Endothelial cell of umbilical vein (primary cell): Measurements from ENCODE around the gene TOR4A. TPM values are rescaled to one million over a fixed set of nuclear protein-coding genes. Genes with fewer than 3 reads are reported as not detected.
A peak's percentile ranks its signal among the peaks of the same experiment; 100 is the strongest.

Experiments
- Bru-seq: library from RNA; stranded (reverse); fragments of 400-500 nt; gene quantifications from one replicate; lab custom pipeline; 2021; lab: Mats Ljungman, UMichigan
- BruChase-seq, 2 experiments: library from RNA; stranded (reverse); fragments of 400-500 nt; gene quantifications; one replicate each; lab custom pipeline; 2021; lab: Mats Ljungman, UMichigan
- BruUV-seq: library from RNA; stranded (reverse); fragments of 400-500 nt; replicated peaks from 2 replicates; lab custom pipeline; 2021; lab: Mats Ljungman, UMichigan
- CTCF ChIA-PET: fragments of 300-600, 350-600 bp; sonication (Branson Sonifier 250); formaldehyde crosslinking; loops from one replicate; lab custom pipeline; 2021; ENCODE audit warnings: antibody characterized with exemption, inconsistent platforms; lab: Charles Lee
- POLR2A ChIA-PET: fragments of 300-600, 350-600 bp; sonication (Branson Sonifier 250); formaldehyde crosslinking; loops from one replicate; lab custom pipeline; 2021; ENCODE audit warnings: antibody characterized with exemption, inconsistent platforms; lab: Charles Lee
- DNase-seq: peaks from one replicate; pipeline ENCODE4 v3.0.0-alpha.2; 2011; ENCODE audit warnings: low read depth, low spot score
- FAIRE-seq: peaks from 2 replicates; lab custom pipeline; 2011; peaks lifted over from hg19 to GRCh38; lab: Jason Lieb, UNC
- H2AFZ ChIP-seq: 2 replicates; pipeline ENCODE4 v1.6.0; 2012; ENCODE audit warnings: low read depth, low read length, control low read depth, inconsistent platforms
- H3K27ac ChIP-seq: 2 replicates; pipeline ENCODE4 v1.5.1; 2011; ENCODE audit warnings: low read depth, mild to moderate bottlenecking, control low read depth, low read length, moderate library complexity; ENCODE audit not compliant: insufficient read depth
- H3K27me3 ChIP-seq, 2 experiments: 2 replicates each; pipeline versions ENCODE4 v1.6.0 to v1.6.1; 2011; ENCODE audit warnings: low read length in 2 of 2, mixed read lengths in 1 of 2; ENCODE audit not compliant: control insufficient read depth in 2 of 2, insufficient read depth in 2 of 2
- H3K36me3 ChIP-seq, 2 experiments: 2 replicates in 1 of 2; 3 replicates in 1 of 2; pipeline ENCODE4 v1.5.1; 2011; ENCODE audit warnings: low read length in 2 of 2, mild to moderate bottlenecking in 1 of 2, moderate library complexity in 1 of 2; ENCODE audit not compliant: control insufficient read depth in 2 of 2, insufficient read depth in 2 of 2; ENCODE audit errors: extremely low read depth in 1 of 2
- H3K4me1 ChIP-seq: 3 replicates; pipeline ENCODE4 v1.5.1; 2011; ENCODE audit warnings: mild to moderate bottlenecking, low read length; ENCODE audit not compliant: control insufficient read depth, insufficient read depth; ENCODE audit errors: extremely low read depth
- H3K4me2 ChIP-seq: 2 replicates; pipeline ENCODE4 v1.6.1; 2011; ENCODE audit warnings: low read length, control low read depth, mixed read lengths; ENCODE audit not compliant: insufficient read depth
- H3K4me3 ChIP-seq, 3 experiments: fragments of 200-600 bp in 1 of 3; sonication (generic), shearing (Covaris generic) in 1 of 3; replicated peaks in 1 of 3; 2 replicates each; pipeline ENCODE4 v1.5.1; 2011 to 2016; ENCODE audit warnings: control low read depth in 3 of 3, low read length in 3 of 3, mild to moderate bottlenecking in 2 of 3, inconsistent platforms in 1 of 3, low read depth in 1 of 3, moderate library complexity in 1 of 3; ENCODE audit not compliant: insufficient read depth in 1 of 3
- H3K79me2 ChIP-seq: 2 replicates; pipeline ENCODE4 v1.6.0; 2012; ENCODE audit warnings: low read length, inconsistent platforms; ENCODE audit not compliant: control insufficient read depth, insufficient read depth
- H3K9ac ChIP-seq: replicated peaks from 2 replicates; pipeline ENCODE3; 2011; ENCODE audit warnings: low read length, control low read depth; ENCODE audit not compliant: insufficient read depth; ENCODE audit errors: extremely low read depth
- H3K9me1 ChIP-seq: replicated peaks from 3 replicates; pipeline ENCODE4 v1.6.0; 2011; ENCODE audit warnings: mild to moderate bottlenecking, low read length; ENCODE audit not compliant: control insufficient read depth, insufficient read depth; ENCODE audit errors: extremely low read depth
- H3K9me3 ChIP-seq: replicated peaks from 2 replicates; pipeline ENCODE4 v1.5.1; 2012; ENCODE audit warnings: low read length, inconsistent platforms; ENCODE audit not compliant: control insufficient read depth, insufficient read depth
- H4K20me1 ChIP-seq: replicated peaks from 2 replicates; pipeline ENCODE3; 2011; ENCODE audit warnings: mild to moderate bottlenecking, low read length; ENCODE audit not compliant: control insufficient read depth, insufficient read depth; ENCODE audit errors: extremely low read depth
- CTCF ChIP-seq, 2 donors: IDR thresholded peaks; 1 replicate in 1 of 2; 2 replicates in 1 of 2; pipeline ENCODE4 v1.5.1; 2011; ENCODE audit warnings: low read length in 2 of 2, mild to moderate bottlenecking in 2 of 2, moderate library complexity in 2 of 2, control low read depth in 1 of 2, inconsistent platforms in 1 of 2, low read depth in 1 of 2; ENCODE audit not compliant: insufficient read depth in 1 of 2; ENCODE audit errors: extremely low read depth in 1 of 2
- EZH2 ChIP-seq: IDR thresholded peaks from 2 replicates; pipeline ENCODE4 v1.6.1; 2012; ENCODE audit warnings: borderline replicate concordance, low read depth, mild to moderate bottlenecking, moderate library complexity, low read length, inconsistent platforms; ENCODE audit not compliant: severe bottlenecking
- FOS ChIP-seq: IDR thresholded peaks from 2 replicates; pipeline ENCODE4 v1.6.1; 2011; ENCODE audit warnings: mild to moderate bottlenecking, low read length, moderate library complexity, borderline replicate concordance; ENCODE audit not compliant: insufficient read depth
- GATA2 ChIP-seq: IDR thresholded peaks from 2 replicates; pipeline ENCODE4 v1.7.0; 2011; ENCODE audit warnings: low read depth, mild to moderate bottlenecking, moderate library complexity, mixed read lengths, low read length; ENCODE audit not compliant: insufficient read length, insufficient read depth
- JUN ChIP-seq: IDR thresholded peaks from 2 replicates; pipeline ENCODE4 v1.6.1; 2011; ENCODE audit warnings: borderline replicate concordance, low read depth; ENCODE audit not compliant: insufficient read length, insufficient read depth
- MAX ChIP-seq: IDR thresholded peaks from 2 replicates; pipeline ENCODE4 v1.6.1; 2011; ENCODE audit not compliant: insufficient read depth, insufficient read length
- MYC ChIP-seq: IDR thresholded peaks from one replicate; pipeline ENCODE4 v1.6.1; 2011; ENCODE audit warnings: mild to moderate bottlenecking, low read depth, low read length
- POLR2A ChIP-seq: IDR thresholded peaks from 2 replicates; pipeline ENCODE4 v1.6.1; 2012; ENCODE audit warnings: low read depth, mild to moderate bottlenecking, control low read depth, low read length
- POLR2AphosphoS5 ChIP-seq: IDR thresholded peaks from 2 replicates; pipeline ENCODE4 v1.6.1; 2012; ENCODE audit warnings: low read depth, mild to moderate bottlenecking, control low read depth, low read length, moderate library complexity; ENCODE audit not compliant: insufficient read depth
- dilution Hi-C: fragments of 300-500 bp; cut with MboI; formaldehyde crosslinking; loops from one replicate; pipeline ENCODE4 v1.15.0; 2019; ENCODE audit warnings: low sequenced_read_pairs; ENCODE audit not compliant: extremely low pct_ligation_motif_present
- intact Hi-C: fragments of 100-400 bp; cut with micrococcal nuclease; formaldehyde crosslinking; loops from one replicate; pipeline ENCODE4 v1.10.0; 2022
- long read RNA-seq: library from polyadenylated mRNA; stranded (forward); transcript quantifications from one replicate; pipeline ENCODE4 v2.0.0, GENCODE V29; 2021
- polyA minus RNA-seq, 3 experiments: library from RNA; depleted of rRNA, polyadenylated mRNA; stranded (reverse); fragments of >200 nt; gene quantifications; 1 replicate in 1 of 3; 2 replicates in 2 of 3; pipeline ENCODE4 v1.2.3, GENCODE V29; 2011
- polyA plus RNA-seq, 4 experiments: library from polyadenylated mRNA; depleted of rRNA in 3 of 4; stranded (reverse) in 3 of 4; unstranded in 1 of 4; fragments of >200 nt; gene quantifications; 2 replicates each; pipeline versions ENCODE4 v1.2.1 to v1.2.3, GENCODE V29; 2011 to 2012; ENCODE audit warnings: missing spikeins in 1 of 4
- total RNA-seq: library from RNA; stranded (reverse); gene quantifications from 2 replicates; pipeline ENCODE4 v1.2.3, GENCODE V29; 2021

Gene TOR4A
- 46.4 and 48.0 TPM in 2 replicates for total RNA-seq
- polyA plus RNA-seq: 32.4 and 45.7 TPM in 2 replicates
- 15.8 and 22.2 TPM in 2 replicates for polyA plus RNA-seq (2011; cell fraction: cytosol; rRNA removed)
- polyA plus RNA-seq (2011; cell fraction: nucleus; rRNA removed): 15.9 and 17.7 TPM in 2 replicates
- 15.2 and 25.2 TPM in 2 replicates for polyA plus RNA-seq (2012)
- 17.2 and 24.1 TPM in 2 replicates for polyA minus RNA-seq
- 22.7 TPM for polyA minus RNA-seq (2011; cell fraction: cytosol; rRNA and poly(A)+ RNA removed)
- 10.6 and 19.4 TPM in 2 replicates for polyA minus RNA-seq (2011; cell fraction: nucleus; rRNA and poly(A)+ RNA removed)
- Bru-seq, nascent RNA: percentile 62 among the genes with signal in this experiment
- BruChase-seq, experiment 1, labeled RNA remaining after a 6-hour chase: percentile 92 among the genes with signal in this experiment
- percentile 91 among the genes with signal in this experiment for BruChase-seq, experiment 2, labeled RNA remaining after a 2-hour chase
- long read RNA-seq, full-length matches to known transcripts: 46 of 79 reads
- long read RNA-seq, partial matches to known transcripts: 0 of 79 reads
- long read RNA-seq, other reads (novel, unspliced or antisense): 33 of 79 reads

GRCh38 chr9:137277329-137278041 is at the start of gene TOR4A:
TOR4A (plus strand) TSS chr9:137277726; CDS start chr9:137278690, 964 bp downstream.
- H3K9me3 ChIP-seq: no peaks in the 10 kb centered on the region
- H3K4me1 ChIP-seq: peaks cover 25% of the 10 kb centered on the region
- H3K27ac ChIP-seq: peak within 1 kb of the TSS; percentile 91
- H3K4me2 ChIP-seq: peak within 1 kb of the TSS; percentile 52
- H3K36me3 ChIP-seq: peaks cover 10 to 16% of the 10 kb centered on the region in 2 experiments
- H3K27me3 ChIP-seq: no peaks in the 10 kb centered on the region
- no peaks in the 10 kb centered on the region for H4K20me1 ChIP-seq
- DNase-seq (peak; percentile 93), FAIRE-seq (peak; percentile 99)
- BruUV-seq: TSS peak; percentile 29
- TF ChIP-seq JUN (peak; percentile 38), MYC (no peak), POLR2AphosphoS5 (peak; percentile 99), FOS (peak; percentile 83), POLR2A (peak; percentile 95), CTCF (IDR thresholded peaks at IDR 0.05; ENCODE audit: extremely low read depth in 1 of 2, insufficient read depth in 1 of 2, low read depth in 1 of 2, low read length in 2 of 2) (peak; percentile 29 to 39), GATA2 (no peak), MAX (no peak), EZH2 (no peak)
- intact Hi-C loops: loop anchor here (1.0 kb wide), 4 partner anchors 8 to 36 kb away; partner anchors contain the start of genes NELFB and TUBB4B
- H3K9me1 ChIP-seq: no peaks in the 10 kb centered on the region
- POLR2A ChIA-PET: interaction anchor here (0.5 to 2.0 kb wide), 8 partner anchors 9 to 41 kb away, joined by 3 to 11 read pairs (median 4); partner anchors contain the start of gene TUBB4B
- peak within 1 kb of the TSS; percentile 39 to 60 (median 51) for H3K4me3 ChIP-seq
- dilution Hi-C loops: no loop called here
- CTCF ChIA-PET: interaction anchor here (0.6 to 2.7 kb wide), 10 partner anchors 10 to 41 kb away, joined by 3 to 23 read pairs (median 5); partner anchors contain the start of gene NRARP
- no peak within 1 kb of the TSS for H2AFZ ChIP-seq
- peak within 1 kb of the TSS; percentile 79 for H3K9ac ChIP-seq
- peaks cover 42% of the 10 kb centered on the region for H3K79me2 ChIP-seq
